H1 (cell line): ENCODE results near the gene MYL6B. TPM values are rescaled to one million over a fixed set of nuclear protein-coding genes. Genes with fewer than 3 reads are reported as not detected.

Source experiments
- CHD7 ChIP-seq: fragments of 300-600 bp; sonication (generic); IDR thresholded peaks from 2 replicates; pipeline ENCODE4 v1.7.1; 2012; ENCODE audit warnings: low read length, moderate library complexity, mild to moderate bottlenecking, inconsistent platforms; ENCODE audit not compliant: insufficient replicate concordance
- EP300 ChIP-seq, 2 experiments: IDR thresholded peaks; 1 replicate in 1 of 2; 2 replicates in 1 of 2; pipeline ENCODE4 v1.6.1; 2011 to 2012; ENCODE audit warnings: low read depth in 2 of 2, low read length in 2 of 2, mild to moderate bottlenecking in 2 of 2, borderline replicate concordance in 1 of 2, inconsistent platforms in 1 of 2, moderate library complexity in 1 of 2
- EZH2 ChIP-seq: fragments of 200-600 bp; sonication (generic); IDR thresholded peaks from 2 replicates; pipeline ENCODE4 v1.7.1; 2012; ENCODE audit warnings: low read depth, mild to moderate bottlenecking, moderate library complexity, low read length, inconsistent platforms; ENCODE audit not compliant: severe bottlenecking
- HDAC6 ChIP-seq: IDR thresholded peaks from one replicate; pipeline ENCODE4 v1.7.1; 2012; ENCODE audit warnings: low read depth, mild to moderate bottlenecking, inconsistent platforms, low read length, moderate library complexity
- JUND ChIP-seq: IDR thresholded peaks from 2 replicates; pipeline ENCODE4 v1.6.1; 2011; ENCODE audit warnings: mild to moderate bottlenecking, improper control_type of control experiment, low read length
- RBBP5 ChIP-seq: IDR thresholded peaks from 2 replicates; pipeline ENCODE4 v1.7.1; 2012; ENCODE audit warnings: low read depth, mild to moderate bottlenecking, inconsistent platforms, low read length, moderate library complexity, borderline replicate concordance
- SIX5 ChIP-seq: IDR thresholded peaks from 2 replicates; pipeline ENCODE4 v1.6.1; 2011; ENCODE audit warnings: mild to moderate bottlenecking, low read depth, low read length
- SRF ChIP-seq: IDR thresholded peaks from 2 replicates; pipeline ENCODE4 v1.6.1; 2011; ENCODE audit warnings: mild to moderate bottlenecking, low read depth, low read length, moderate library complexity
- TAF7 ChIP-seq: optimal IDR thresholded peaks from 2 replicates; pipeline ENCODE3; 2011; ENCODE audit warnings: low read depth, mild to moderate bottlenecking, inconsistent platforms, low read length, moderate library complexity, borderline replicate concordance
- polyA plus RNA-seq, 7 experiments: library from polyadenylated mRNA; depleted of rRNA in 3 of 7; stranded (reverse) in 5 of 7; unstranded in 2 of 7; fragments of >200 nt in 5 of 7; fragments of 200-250 nt in 2 of 7; gene quantifications; 1 replicate in 5 of 7; 2 replicates in 1 of 7; 4 replicates in 1 of 7; pipeline versions ENCODE4 v1.2.1 to v1.2.3, GENCODE V29; 2011 to 2013; ENCODE audit warnings: missing spikeins in 2 of 7, mixed read lengths in 2 of 7
- total RNA-seq: library from RNA; stranded (reverse); fragmentation: NEBNext Ultra II Directional; extraction: Animal tissue kit (Norgen Biotek cat#: 25700); gene quantifications from 2 replicates; pipeline ENCODE4 v1.2.1, GENCODE V29; 2021

The MYL6B gene
- total and polyA plus RNA-seq, 2 of the 8 experiments (the other 6 are each of a cell fraction or from before 2014, with no cell fraction given): 163 to 202 TPM

GRCh38 chr12:56150563-56150962 is 1.8 kb upstream of the MYL6B start (continued):
- TF ChIP-seq CHD7: no peak
- TF ChIP-seq RBBP5: no peak
- no peak for TF ChIP-seq EZH2
- no peak for TF ChIP-seq HDAC6
- no peak for TF ChIP-seq SIX5
- TF ChIP-seq EP300 (IDR thresholded peaks at IDR 0.05; ENCODE audit: borderline replicate concordance in 1 of 2, low read depth in 2 of 2, low read length in 2 of 2): no peak
- no peak for TF ChIP-seq SRF
- no peak for TF ChIP-seq TAF7
- TF ChIP-seq JUND: no peak
